Stimulated activated naive B cell treated with anti-CD40 and anti-IgM and Interleukin-4, amounts not matched to agents 10 μg/mL and 1 μg/mL and 100 μg/mL, for 72 hours (primary cell): ENCODE measurements around the gene TUB.
A peak's percentile ranks its signal among the peaks of the same experiment; 100 is the strongest.

Experiments used
- ATAC-seq, 2 donors: fragments of 150-1000 bp; cut with Tn5 transposase; replicated peaks; 2 replicates each; pipeline ENCODE4 v1.10.0; 2021; ENCODE audit warnings: moderate library complexity in 1 of 2
- DNase-seq: peaks from one replicate; pipeline ENCODE4 v3.0.0; 2021
- H3K27ac Mint-ChIP-seq: one replicate; pipeline ENCODE4 v1.8.0; 2022; ENCODE audit warnings: mild to moderate bottlenecking, mixed read lengths
- H3K27me3 Mint-ChIP-seq, 2 donors: one replicate each; pipeline ENCODE4 v1.8.0; 2022; ENCODE audit warnings: mixed read lengths in 2 of 2
- H3K36me3 Mint-ChIP-seq, 2 donors: one replicate each; pipeline ENCODE4 v1.8.0; 2022; ENCODE audit warnings: mixed read lengths in 2 of 2, mild to moderate bottlenecking in 1 of 2
- H3K4me1 Mint-ChIP-seq, 2 donors: one replicate each; pipeline ENCODE4 v1.8.0; 2022; ENCODE audit warnings: mixed read lengths in 2 of 2, mild to moderate bottlenecking in 1 of 2
- H3K4me3 Mint-ChIP-seq, 2 donors: one replicate each; pipeline ENCODE4 v1.8.0; 2022; ENCODE audit warnings: mild to moderate bottlenecking in 2 of 2, mixed read lengths in 2 of 2, moderate library complexity in 1 of 2
- H3K9me3 Mint-ChIP-seq, 2 donors: one replicate each; pipeline ENCODE4 v1.8.0; 2022; ENCODE audit warnings: mixed read lengths in 2 of 2, mild to moderate bottlenecking in 1 of 2

The TUB gene

DNA sequence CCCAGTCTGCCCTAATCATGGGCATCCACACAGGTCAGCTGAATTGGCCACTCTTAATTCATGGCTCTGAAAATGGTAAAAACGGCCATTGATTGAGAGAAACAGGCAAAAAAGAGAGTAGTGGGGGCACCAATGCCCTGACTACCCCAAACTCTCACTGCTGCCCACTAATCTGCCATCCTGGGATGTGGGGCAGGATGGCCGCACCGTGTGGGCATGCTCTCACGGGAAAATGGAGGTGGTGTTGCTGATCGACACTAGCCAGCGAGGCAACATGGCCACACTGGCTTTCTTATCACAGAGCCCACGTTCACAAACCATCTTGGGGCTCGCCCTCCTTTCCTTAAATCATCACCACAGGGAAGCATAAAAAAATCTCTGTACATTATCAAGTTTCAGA, 11.2 kb upstream of the TUB start:
- no peak overlapping the region for H3K27ac Mint-ChIP-seq
- H3K36me3 Mint-ChIP-seq, result no peaks in the 10 kb centered on the region
- peaks cover 23 to 39% of the 10 kb centered on the region in 2 donors for H3K27me3 Mint-ChIP-seq
- no peak overlapping the region for H3K4me3 Mint-ChIP-seq
- no peaks in the 10 kb centered on the region for H3K9me3 Mint-ChIP-seq
- ATAC-seq (no peak), DNase-seq (no peak)
- no peaks in the 10 kb centered on the region for H3K4me1 Mint-ChIP-seq

- H3K4me3 Mint-ChIP-seq, result no peak overlapping the region
Measured at GRCh38 chr11:8070417-8071115, 10.4 kb upstream of the TUB start.

GRCh38 chr11:8071616-8072581, 9.1 kb upstream of the TUB start:
- Mint-ChIP-seq H3K9me3 (no peaks in the 10 kb centered on the region), H3K36me3 (no peaks in the 10 kb centered on the region), H3K27ac (no peak overlapping the region), H3K27me3 (peaks cover 23 to 44% of the 10 kb centered on the region in 2 donors), H3K4me1 (no peaks in the 10 kb centered on the region), H3K4me3 (no peak overlapping the region)
- DNase-seq (no peak), ATAC-seq (no peak)

More at GRCh38 chr11:8070417-8071115, 10.4 kb upstream of the TUB start:
- Mint-ChIP-seq H3K4me1 (no peaks in the 10 kb centered on the region), H3K27ac (no peak overlapping the region), H3K27me3 (peaks cover 23 to 39% of the 10 kb centered on the region in 2 donors), H3K36me3 (no peaks in the 10 kb centered on the region), H3K9me3 (no peaks in the 10 kb centered on the region)
- ATAC-seq (peak; percentile 67 to 68), DNase-seq (no peak)

GRCh38 chr11:8075119-8075726, 5.8 kb upstream of the TUB start:
- Mint-ChIP-seq H3K9me3 (peaks cover 0 to 3% of the 10 kb centered on the region in 2 donors), H3K4me1 (no peaks in the 10 kb centered on the region), H3K4me3 (no peak overlapping the region), H3K27ac (no peak overlapping the region), H3K36me3 (no peaks in the 10 kb centered on the region), H3K27me3 (peaks cover 34 to 53% of the 10 kb centered on the region in 2 donors)
- ATAC-seq (no peak), DNase-seq (no peak)

DNA sequence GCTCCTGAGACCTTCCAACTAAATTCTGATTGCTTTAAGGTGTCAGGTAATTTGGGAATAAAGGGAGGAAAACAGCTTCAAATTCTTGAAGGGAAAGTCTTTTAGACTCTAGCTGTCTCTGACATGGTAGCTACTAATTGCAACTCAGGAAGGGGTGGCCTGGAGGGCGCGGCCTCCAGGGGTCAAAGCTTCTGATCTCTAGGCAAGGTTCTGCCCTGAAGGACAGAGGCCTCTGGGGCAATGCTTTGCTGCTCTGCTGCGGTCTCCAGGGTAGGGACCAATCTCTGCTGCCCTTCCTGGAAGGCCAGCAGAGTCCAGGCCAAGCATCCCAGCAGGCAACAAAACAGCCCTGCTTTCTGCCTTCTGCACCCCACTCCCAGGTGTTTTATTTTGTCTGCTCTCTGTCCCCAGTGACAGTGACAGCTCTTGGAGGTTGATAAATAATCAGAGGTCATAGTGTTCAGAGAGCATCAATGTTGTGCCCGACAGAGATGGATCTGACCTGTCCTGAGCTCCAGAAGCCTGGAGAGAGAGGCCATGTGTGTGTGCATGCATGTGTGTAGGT, 1.8 kb upstream of the TUB start:
- DNase-seq (no peak), ATAC-seq (no peak)
- H3K4me1 Mint-ChIP-seq, result peaks cover 0 to 3% of the 10 kb centered on the region in 2 donors
- H3K4me3 Mint-ChIP-seq, result no peak overlapping the region
- no peaks in the 10 kb centered on the region for H3K36me3 Mint-ChIP-seq
- peaks cover 55 to 66% of the 10 kb centered on the region in 2 donors for H3K27me3 Mint-ChIP-seq
- H3K27ac Mint-ChIP-seq, result no peak overlapping the region
- H3K9me3 Mint-ChIP-seq, result peaks cover 0 to 3% of the 10 kb centered on the region in 2 donors

DNA sequence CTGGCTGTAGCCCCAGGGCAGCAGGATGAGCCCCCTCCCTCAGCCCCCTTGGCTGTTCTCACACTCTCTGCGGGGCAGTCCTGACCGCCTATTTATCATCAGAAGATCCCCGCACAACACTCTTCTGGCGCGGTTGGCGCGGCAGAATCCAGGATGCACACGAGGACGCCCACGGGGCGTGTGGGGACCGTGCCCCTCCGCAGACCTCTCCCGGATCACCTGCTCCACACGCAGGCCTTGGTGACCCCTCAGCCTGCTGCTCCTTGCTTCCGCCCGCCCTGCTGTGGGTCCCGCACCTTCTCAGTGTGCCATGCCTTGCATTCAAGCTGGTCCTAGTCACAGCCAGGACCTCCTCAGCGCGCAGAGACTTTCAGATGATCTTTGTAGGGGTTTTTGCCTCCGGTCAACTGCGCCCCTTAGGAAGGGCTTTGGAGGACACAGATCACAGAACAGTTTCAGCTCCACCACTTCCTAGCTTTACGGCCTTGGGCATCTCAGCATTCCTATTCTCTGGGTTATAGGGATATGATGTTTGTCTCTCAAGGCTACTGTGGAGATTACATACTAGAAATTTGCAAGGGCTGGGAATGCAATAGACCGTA, 841 bp upstream of the TUB start:
- no peak for ATAC-seq
- H3K36me3 Mint-ChIP-seq, result no peaks in the 10 kb centered on the region
- peaks cover 61 to 74% of the 10 kb centered on the region in 2 donors for H3K27me3 Mint-ChIP-seq
- peaks cover 0 to 3% of the 10 kb centered on the region in 2 donors for H3K9me3 Mint-ChIP-seq
- peaks cover 0 to 3% of the 10 kb centered on the region in 2 donors for H3K4me1 Mint-ChIP-seq
- H3K27ac Mint-ChIP-seq, result no peak overlapping the region
- no peak for DNase-seq
- H3K4me3 Mint-ChIP-seq, result peak overlapping the region; percentile 63 to 74

DNA sequence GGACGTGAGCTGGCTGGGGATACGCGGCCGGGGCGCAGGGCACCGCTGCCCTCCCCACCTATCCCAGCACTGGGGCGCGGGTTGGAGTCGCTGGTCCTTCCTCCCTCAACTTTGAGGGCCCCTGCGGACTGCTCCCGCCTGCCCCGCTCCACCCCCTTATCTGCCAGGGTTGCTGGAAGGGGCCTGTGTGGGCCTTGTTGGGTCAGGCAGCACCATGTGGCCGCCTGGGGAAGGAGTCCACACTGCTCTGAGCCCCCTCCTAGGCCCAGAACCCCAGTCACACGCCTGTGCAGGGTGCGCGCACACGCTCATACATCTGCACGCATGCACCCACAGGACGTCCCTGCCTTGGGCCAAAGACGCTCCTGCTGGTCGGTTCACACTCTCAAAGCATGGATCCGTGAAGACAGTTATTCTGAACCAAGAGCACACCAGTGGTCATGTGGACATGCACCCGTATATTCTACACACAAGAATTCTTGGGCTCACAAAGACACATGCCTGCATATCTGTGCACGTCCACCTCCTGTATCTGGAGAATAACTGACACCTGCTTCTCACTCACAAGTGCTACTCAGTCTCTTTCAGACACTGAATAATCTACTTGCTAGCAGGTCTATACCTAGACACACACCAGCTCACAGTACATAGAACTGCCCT, 710 bp downstream of the TUB start:
- Mint-ChIP-seq H3K9me3 (peaks cover 0 to 3% of the 10 kb centered on the region in 2 donors), H3K27me3 (peaks cover 75 to 84% of the 10 kb centered on the region in 2 donors), H3K4me3 (peak overlapping the region; percentile 15 to 60), H3K27ac (no peak overlapping the region), H3K4me1 (peaks cover 0 to 3% of the 10 kb centered on the region in 2 donors), H3K36me3 (no peaks in the 10 kb centered on the region)
- DNase-seq (no peak), ATAC-seq (peak; percentile 17 to 28)

- peaks cover 77 to 85% of the 10 kb centered on the region in 2 donors for H3K27me3 Mint-ChIP-seq
- no peak overlapping the region for H3K4me3 Mint-ChIP-seq
- DNase-seq, result no peak
- H3K9me3 Mint-ChIP-seq, result peaks cover 0 to 3% of the 10 kb centered on the region in 2 donors
- H3K27ac Mint-ChIP-seq, result no peak overlapping the region
- H3K36me3 Mint-ChIP-seq, result no peaks in the 10 kb centered on the region
- peaks cover 0 to 3% of the 10 kb centered on the region in 2 donors for H3K4me1 Mint-ChIP-seq
- no peak for ATAC-seq
Measured at GRCh38 chr11:8082391-8083087, 1.5 kb downstream of the TUB start.

GRCh38 chr11:8083088-8083395, 2.0 kb downstream of the TUB start:
- Mint-ChIP-seq H3K36me3 (no peaks in the 10 kb centered on the region), H3K4me3 (no peak overlapping the region), H3K9me3 (no peaks in the 10 kb centered on the region), H3K27me3 (peaks cover 72 to 81% of the 10 kb centered on the region in 2 donors), H3K27ac (no peak overlapping the region), H3K4me1 (peaks cover 0 to 3% of the 10 kb centered on the region in 2 donors)
- no peak for ATAC-seq
- no peak for DNase-seq

GRCh38 chr11:8083871-8084281, 2.9 kb downstream of the TUB start:
- ATAC-seq, result no peak
- peaks cover 0 to 3% of the 10 kb centered on the region in 2 donors for H3K4me1 Mint-ChIP-seq
- H3K9me3 Mint-ChIP-seq, result no peaks in the 10 kb centered on the region
- peaks cover 66 to 76% of the 10 kb centered on the region in 2 donors for H3K27me3 Mint-ChIP-seq
- no peak for DNase-seq
- no peak overlapping the region for H3K4me3 Mint-ChIP-seq
- no peaks in the 10 kb centered on the region for H3K36me3 Mint-ChIP-seq
- no peak overlapping the region for H3K27ac Mint-ChIP-seq

GRCh38 chr11:8084352-8084751, 3.3 kb downstream of the TUB start:
- no peaks in the 10 kb centered on the region for H3K36me3 Mint-ChIP-seq
- ATAC-seq (no peak), DNase-seq (no peak)
- no peak overlapping the region for H3K4me3 Mint-ChIP-seq
- no peak overlapping the region for H3K27ac Mint-ChIP-seq
- H3K9me3 Mint-ChIP-seq, result no peaks in the 10 kb centered on the region
- H3K27me3 Mint-ChIP-seq, result peaks cover 64 to 74% of the 10 kb centered on the region in 2 donors
- H3K4me1 Mint-ChIP-seq, result peaks cover 0 to 3% of the 10 kb centered on the region in 2 donors

- Mint-ChIP-seq H3K27ac (no peak overlapping the region), H3K4me3 (no peak overlapping the region), H3K27me3 (peaks cover 59 to 72% of the 10 kb centered on the region in 2 donors), H3K9me3 (no peaks in the 10 kb centered on the region), H3K36me3 (no peaks in the 10 kb centered on the region), H3K4me1 (peaks cover 0 to 3% of the 10 kb centered on the region in 2 donors)
- ATAC-seq (no peak), DNase-seq (no peak)
Measured at GRCh38 chr11:8085011-8085645, 4.1 kb downstream of the TUB start.
